GM12875 (cell line): ENCODE measurements around the gene MIPOL1.
"Not testable (repeated sequence)": the region's sequence is repeated elsewhere in the genome, so short reads cannot be mapped to it uniquely, and the experiment has no call there.

Experiments
- H3K4me3 ChIP-seq: one replicate; pipeline ENCODE4 v1.5.1; 2011; ENCODE audit warnings: low read depth, low read length, control low read depth
- TF ChIP-seq, protein P1 (sequence below): IDR thresholded peaks from 2 replicates; pipeline ENCODE4 v1.5.1; 2011; ENCODE audit warnings: low read depth, mild to moderate bottlenecking, control low read depth, inconsistent platforms, low read length, moderate library complexity, borderline replicate concordance; ENCODE audit not compliant: insufficient read depth

Gene MIPOL1

DNA sequence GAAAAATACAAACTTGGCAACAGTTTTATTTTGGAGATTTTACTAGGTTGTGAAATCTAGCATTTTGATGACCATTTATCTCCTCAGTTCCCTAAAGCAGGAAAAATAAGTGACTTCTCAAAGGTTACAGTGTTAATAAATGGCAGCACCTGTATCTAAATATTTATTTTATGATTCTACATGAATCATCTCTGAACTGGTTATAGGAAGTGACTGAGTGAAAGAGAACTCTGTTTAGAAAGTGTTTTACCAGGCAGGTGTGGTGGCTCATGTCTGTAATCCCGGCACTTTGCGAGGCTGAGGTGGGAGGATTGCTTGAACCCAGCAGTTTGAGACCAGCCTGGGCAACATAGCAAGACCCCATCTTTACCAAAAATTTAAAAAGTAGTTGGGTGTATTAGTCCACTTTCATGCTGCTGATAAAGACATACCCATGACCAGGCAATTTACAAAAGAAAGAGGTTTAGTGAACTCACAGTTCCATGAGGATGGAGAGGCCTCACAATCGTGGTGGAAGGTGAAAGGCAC, 26.3 kb downstream of the MIPOL1 start:
- TF ChIP-seq, protein P1, sequence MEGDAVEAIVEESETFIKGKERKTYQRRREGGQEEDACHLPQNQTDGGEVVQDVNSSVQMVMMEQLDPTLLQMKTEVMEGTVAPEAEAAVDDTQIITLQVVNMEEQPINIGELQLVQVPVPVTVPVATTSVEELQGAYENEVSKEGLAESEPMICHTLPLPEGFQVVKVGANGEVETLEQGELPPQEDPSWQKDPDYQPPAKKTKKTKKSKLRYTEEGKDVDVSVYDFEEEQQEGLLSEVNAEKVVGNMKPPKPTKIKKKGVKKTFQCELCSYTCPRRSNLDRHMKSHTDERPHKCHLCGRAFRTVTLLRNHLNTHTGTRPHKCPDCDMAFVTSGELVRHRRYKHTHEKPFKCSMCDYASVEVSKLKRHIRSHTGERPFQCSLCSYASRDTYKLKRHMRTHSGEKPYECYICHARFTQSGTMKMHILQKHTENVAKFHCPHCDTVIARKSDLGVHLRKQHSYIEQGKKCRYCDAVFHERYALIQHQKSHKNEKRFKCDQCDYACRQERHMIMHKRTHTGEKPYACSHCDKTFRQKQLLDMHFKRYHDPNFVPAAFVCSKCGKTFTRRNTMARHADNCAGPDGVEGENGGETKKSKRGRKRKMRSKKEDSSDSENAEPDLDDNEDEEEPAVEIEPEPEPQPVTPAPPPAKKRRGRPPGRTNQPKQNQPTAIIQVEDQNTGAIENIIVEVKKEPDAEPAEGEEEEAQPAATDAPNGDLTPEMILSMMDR: no peak
- H3K4me3 ChIP-seq: no peak overlapping the region

GRCh38 chr14:37225668-37226067, 27.9 kb downstream of the MIPOL1 start:
- H3K4me3 ChIP-seq: not testable (repeated sequence)

GRCh38 chr14:37230551-37231194, 32.9 kb downstream of the MIPOL1 start:
- TF ChIP-seq, protein P1: peak; percentile 42; the same call in 1 of the 2 replicates

GRCh38 chr14:37232907-37233481, 35.3 kb downstream of the MIPOL1 start:
- TF ChIP-seq, protein P1: peak; percentile 44; the same call in 1 of the 2 replicates
- no peak overlapping the region for H3K4me3 ChIP-seq

More at GRCh38 chr14:37230551-37231194, 32.9 kb downstream of the MIPOL1 start:
- H3K4me3 ChIP-seq: no peak overlapping the region

DNA sequence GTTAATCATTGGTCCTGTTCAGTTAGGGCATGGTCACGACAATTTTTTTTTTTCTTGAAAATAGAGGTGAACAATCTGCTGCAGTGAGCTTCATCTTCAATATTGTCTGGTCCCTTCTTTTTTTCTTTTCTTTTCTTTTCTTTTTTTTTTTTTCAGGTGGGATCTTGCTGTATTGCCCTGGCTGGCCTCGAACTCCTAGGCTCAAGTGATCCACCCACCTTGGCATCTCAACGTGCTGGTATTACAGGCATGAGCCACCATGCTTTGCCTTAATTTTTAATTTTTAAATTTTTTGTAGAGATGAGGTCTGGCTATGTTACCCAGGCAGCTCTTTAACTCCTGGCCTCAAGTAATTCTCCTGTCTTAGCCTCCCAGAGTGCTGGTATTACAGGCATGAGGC, 36.5 kb downstream of the MIPOL1 start:
- no peak overlapping the region for H3K4me3 ChIP-seq
- TF ChIP-seq, protein P1: no peak

GRCh38 chr14:37236044-37236443, 38.3 kb downstream of the MIPOL1 start:
- not testable (repeated sequence) for H3K4me3 ChIP-seq

GRCh38 chr14:37237094-37237493, 39.4 kb downstream of the MIPOL1 start:
- no peak overlapping the region for H3K4me3 ChIP-seq
- TF ChIP-seq, protein P1: no peak

- H3K4me3 ChIP-seq: no peak overlapping the region
- TF ChIP-seq, protein P1: no peak
Measured at GRCh38 chr14:37237735-37238200, 40.0 kb downstream of the MIPOL1 start.
